HG03342 (cell line): ENCODE data around the gene FGL2.
"Not testable (repeated sequence)": the region's sequence is repeated elsewhere in the genome, so short reads cannot be mapped to it uniquely, and the experiment has no call there.

Experiments
- ATAC-seq: cut with Tn5 transposase; IDR thresholded peaks from one replicate; pipeline ENCODE4 v1.9.1; 2021; ENCODE audit warnings: mild to moderate bottlenecking, moderate library complexity; ENCODE audit not compliant: unreplicated experiment

FGL2 gene

GRCh38 chr7:77217474-77218185 lies 18.0 kb upstream of the FGL2 start:
- ATAC-seq: no peak

GRCh38 chr7:77216181-77216845 lies 16.7 kb upstream of the FGL2 start:
- ATAC-seq: no peak

DNA sequence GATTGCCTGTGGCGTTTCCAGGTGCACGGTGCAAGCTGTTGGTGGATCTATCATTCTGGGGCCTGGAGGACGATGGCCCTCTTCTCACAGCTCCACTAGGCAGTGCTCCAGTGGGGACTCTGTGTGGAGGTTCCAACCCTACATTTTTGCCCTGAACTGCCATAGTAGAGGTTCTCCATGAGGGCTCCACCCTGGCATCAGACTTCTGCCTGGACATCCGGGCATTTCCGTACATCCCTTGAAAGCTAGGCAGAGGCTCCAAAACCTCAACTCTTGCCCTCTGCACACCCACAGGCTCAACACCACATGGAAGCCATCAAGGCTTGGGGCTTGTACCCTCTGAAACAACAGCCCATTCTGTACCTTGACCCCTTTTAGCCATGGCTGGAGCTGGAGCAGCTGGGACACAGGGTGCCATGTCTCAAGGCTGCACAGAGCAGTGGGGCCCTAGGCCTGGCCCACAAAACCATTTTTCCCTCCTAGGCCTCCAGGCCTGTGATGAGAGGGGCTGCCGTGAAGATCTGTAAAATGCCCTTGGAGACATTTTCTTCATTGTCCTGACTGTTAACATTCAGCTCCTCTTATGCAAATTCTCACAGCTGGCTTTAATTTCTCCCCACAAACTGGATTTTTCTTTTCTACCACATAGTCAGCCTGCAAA lies 10.0 kb upstream of the FGL2 start:
- ATAC-seq: no peak

DNA sequence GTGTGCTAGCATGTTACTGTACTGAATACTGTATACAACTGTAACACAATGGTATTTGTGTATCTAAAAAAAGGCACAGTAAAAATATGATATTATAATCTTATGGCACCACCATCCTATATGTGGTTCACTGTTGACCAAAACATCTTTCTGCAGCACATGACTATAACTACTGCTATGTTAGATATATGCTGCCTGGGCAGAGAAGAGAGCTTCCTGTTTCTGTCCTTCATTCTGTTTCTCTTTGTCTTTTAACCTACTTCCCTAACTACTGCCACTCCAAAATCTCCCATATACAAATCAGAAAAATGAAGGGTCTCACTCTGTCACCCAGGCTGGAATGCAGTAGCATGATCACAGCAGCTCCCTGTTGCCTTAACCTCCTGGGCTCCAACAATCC lies 8.8 kb upstream of the FGL2 start:
- no peak for ATAC-seq

- ATAC-seq: no peak
These were observed 6.1 kb upstream of the FGL2 start for GRCh38 chr7:77205706-77206105.

DNA sequence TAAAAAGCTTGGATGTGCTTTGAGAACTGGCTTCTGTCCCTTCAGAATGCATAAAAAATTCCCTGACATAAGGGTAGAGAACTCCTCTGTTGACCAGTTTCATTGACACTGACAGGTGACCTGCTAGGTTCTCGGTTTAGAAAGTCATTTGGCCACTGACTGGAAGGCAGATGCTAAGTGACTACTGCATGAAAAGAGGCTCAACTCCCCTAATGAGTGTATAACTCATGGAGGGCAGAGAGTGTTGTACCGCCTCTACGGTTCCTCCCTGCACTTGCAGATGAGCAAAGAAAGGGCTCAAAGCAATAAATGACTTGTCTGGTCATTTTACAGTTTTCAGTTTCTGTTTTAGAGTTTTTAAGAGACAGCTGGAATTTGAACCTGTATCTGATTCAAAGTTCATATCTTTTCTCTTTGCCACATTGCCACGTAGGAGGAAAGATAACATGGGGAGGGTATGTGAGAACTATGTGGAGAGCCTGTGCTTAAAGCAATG lies 2.9 kb upstream of the FGL2 start:
- ATAC-seq: peak; percentile 95

GRCh38 chr7:77200542-77200941 lies 923 bp upstream of the FGL2 start:
- no peak for ATAC-seq

GRCh38 chr7:77197141-77197540 lies 2.5 kb downstream of the FGL2 start:
- no peak for ATAC-seq

GRCh38 chr7:77188731-77189437 lies 10.7 kb downstream of the FGL2 start:
- no peak for ATAC-seq

- ATAC-seq: no peak
These were observed 13.8 kb downstream of the FGL2 start for GRCh38 chr7:77185866-77186265.

GRCh38 chr7:77184990-77185389 lies 14.6 kb downstream of the FGL2 start:
- ATAC-seq: no peak

- ATAC-seq: no peak
These were observed 15.2 kb downstream of the FGL2 start for GRCh38 chr7:77184463-77184862.

DNA sequence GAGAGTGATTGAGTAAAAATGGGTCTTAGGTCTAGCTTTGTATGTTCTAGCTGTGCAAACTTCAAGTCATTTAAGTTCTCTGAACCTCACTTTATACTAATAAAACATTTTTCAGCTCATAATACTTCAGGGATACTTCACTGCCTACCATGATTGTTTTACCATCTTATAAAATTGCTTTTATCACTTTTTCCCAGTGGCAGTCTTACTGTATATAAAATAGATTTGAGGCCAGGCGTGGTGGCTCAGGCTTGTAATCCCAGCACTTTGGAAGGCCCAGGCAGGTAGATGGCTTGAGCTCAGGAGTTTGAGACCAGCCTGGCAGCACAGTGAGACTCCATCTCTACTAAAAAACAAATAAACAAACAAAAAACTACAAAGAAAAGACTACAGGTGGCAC lies 17.4 kb downstream of the FGL2 start:
- no peak for ATAC-seq

- ATAC-seq: no peak
These were observed 17.9 kb downstream of the FGL2 start for GRCh38 chr7:77181734-77182133.

- ATAC-seq: no peak
These were observed 18.5 kb downstream of the FGL2 start for GRCh38 chr7:77181015-77181595.

DNA sequence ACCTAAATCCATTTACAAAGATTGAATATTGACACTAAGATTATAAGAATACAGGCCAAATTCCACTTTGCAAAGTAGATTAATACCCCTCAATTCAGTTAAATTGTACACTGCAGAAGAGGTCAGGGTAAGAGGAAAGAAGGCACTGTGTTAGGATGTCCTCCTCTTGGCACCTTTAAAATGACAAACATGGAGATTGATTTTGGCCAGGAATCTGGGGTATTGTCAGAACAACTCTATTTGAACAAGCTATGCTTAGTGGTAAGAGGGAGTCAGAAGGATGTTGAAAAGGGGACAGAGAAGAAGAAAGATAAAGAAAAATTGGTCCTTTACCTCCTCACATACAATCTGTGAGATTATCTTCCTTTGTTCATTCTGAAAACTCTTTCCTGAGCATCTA lies 21.6 kb downstream of the FGL2 start:
- not testable (repeated sequence) for ATAC-seq

GRCh38 chr7:77177321-77177904 lies 22.2 kb downstream of the FGL2 start:
- ATAC-seq: not testable (repeated sequence)

- not testable (repeated sequence) for ATAC-seq
These were observed 24.3 kb downstream of the FGL2 start for GRCh38 chr7:77175274-77175800.

DNA sequence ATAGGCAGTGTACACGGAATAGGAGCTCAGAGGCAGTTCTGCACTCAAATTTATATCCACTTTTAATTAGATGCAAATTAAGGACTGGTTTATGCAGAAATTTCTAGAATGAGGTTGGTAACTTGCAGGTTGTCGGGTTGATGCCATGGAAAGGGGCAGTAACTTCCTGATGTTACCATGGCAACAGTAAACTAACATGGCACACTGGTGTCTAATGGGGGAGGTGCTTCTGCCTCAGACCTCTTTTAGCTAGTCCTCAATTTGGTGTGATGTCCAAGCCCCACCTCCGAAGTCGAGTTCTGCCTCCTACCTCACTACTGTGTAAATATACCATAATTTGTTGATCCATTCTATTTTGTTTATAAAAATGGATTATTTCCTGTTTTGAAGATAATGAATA lies 25.2 kb downstream of the FGL2 start:
- ATAC-seq: not testable (repeated sequence)

- ATAC-seq: not testable (repeated sequence)
These were observed 27.0 kb downstream of the FGL2 start for GRCh38 chr7:77172437-77173172.
